Inferior parietal cortex (tissue), 1 donor: Measurements from ENCODE around the gene SMAD7.

Source experiments
- DNase-seq: peaks from one replicate; pipeline ENCODE4 v3.0.0-alpha.2; 2016; ENCODE audit errors: extremely low spot score

Gene SMAD7

GRCh38 chr18:48944634-48945033, 6.1 kb downstream of the SMAD7 start:
- no peak for DNase-seq

GRCh38 chr18:48943736-48944527, 6.8 kb downstream of the SMAD7 start:
- DNase-seq = no peak

- no peak for DNase-seq
Observed at GRCh38 chr18:48943333-48943732, 7.4 kb downstream of the SMAD7 start.

GRCh38 chr18:48942554-48943261, 8.1 kb downstream of the SMAD7 start:
- no peak for DNase-seq

GRCh38 chr18:48942086-48942485, 8.7 kb downstream of the SMAD7 start:
- no peak for DNase-seq

GRCh38 chr18:48941672-48942071, 9.1 kb downstream of the SMAD7 start:
- no peak for DNase-seq

- DNase-seq = no peak
Observed at GRCh38 chr18:48940854-48941611, 9.7 kb downstream of the SMAD7 start.

GRCh38 chr18:48939205-48940097, 11.3 kb downstream of the SMAD7 start:
- DNase-seq = no peak

- no peak for DNase-seq
Observed at GRCh38 chr18:48938827-48939204, 11.9 kb downstream of the SMAD7 start.

GRCh38 chr18:48937869-48938750, 12.7 kb downstream of the SMAD7 start:
- no peak for DNase-seq

- no peak for DNase-seq
Observed at GRCh38 chr18:48935433-48935774, 15.4 kb downstream of the SMAD7 start.

- no peak for DNase-seq
Observed at GRCh38 chr18:48934723-48935432, 15.9 kb downstream of the SMAD7 start.

- no peak for DNase-seq
Observed at GRCh38 chr18:48934415-48934722, 16.4 kb downstream of the SMAD7 start.

- DNase-seq = no peak
Observed at GRCh38 chr18:48933578-48934414, 17.0 kb downstream of the SMAD7 start.

- DNase-seq = no peak
Observed at GRCh38 chr18:48932822-48933510, 17.8 kb downstream of the SMAD7 start.

- DNase-seq = no peak
Observed at GRCh38 chr18:48932462-48932818, 18.3 kb downstream of the SMAD7 start.

- no peak for DNase-seq
Observed at GRCh38 chr18:48931680-48932461, 18.9 kb downstream of the SMAD7 start.

- DNase-seq = no peak
Observed at GRCh38 chr18:48930926-48931325, 19.8 kb downstream of the SMAD7 start.
